Hypothalamus (tissue), 51 donors: ENCODE data around the gene FAM83D.

Experiments used
- DNase-seq, 51 donors: peaks; one replicate each; lab custom pipeline; 2025; lab: John Stamatoyannopoulos, UW

FAM83D gene

GRCh38 chr20:38962044-38962927, 36.1 kb downstream of the FAM83D start, which contains the start of gene DHX35:
Gene DHX35 (plus strand): TSS chr20:38962344. CDS start chr20:38962368, 24 bp downstream.
- peak; percentile 63 to 99 (median 95) for DNase-seq

- DNase-seq = no peak
Observed at GRCh38 chr20:38962928-38963401, 36.7 kb downstream of the FAM83D start.

- no peak for DNase-seq
Observed at GRCh38 chr20:38963745-38964144, 37.5 kb downstream of the FAM83D start.

GRCh38 chr20:38965264-38965663, 39.0 kb downstream of the FAM83D start:
- DNase-seq = no peak

GRCh38 chr20:38968090-38968489, 41.9 kb downstream of the FAM83D start:
- DNase-seq = no peak

GRCh38 chr20:38969708-38970107, 43.5 kb downstream of the FAM83D start:
- no peak for DNase-seq

GRCh38 chr20:38970302-38970701, 44.1 kb downstream of the FAM83D start:
- DNase-seq = no peak

GRCh38 chr20:38973107-38973506, 46.9 kb downstream of the FAM83D start:
- DNase-seq = no peak

- peak in 14 of 51 donors; percentile 1 to 32 (median 6) for DNase-seq
Observed at GRCh38 chr20:38973645-38974044, 47.4 kb downstream of the FAM83D start.

- DNase-seq = no peak
Observed at GRCh38 chr20:38975539-38976120, 49.4 kb downstream of the FAM83D start.

- no peak for DNase-seq
Observed at GRCh38 chr20:38979434-38979833, 53.2 kb downstream of the FAM83D start.

GRCh38 chr20:38979842-38980241, 53.6 kb downstream of the FAM83D start:
- no peak for DNase-seq

- DNase-seq = no peak
Observed at GRCh38 chr20:38982291-38982690, 56.1 kb downstream of the FAM83D start.

- no peak for DNase-seq
Observed at GRCh38 chr20:38985060-38985459, 58.8 kb downstream of the FAM83D start.

GRCh38 chr20:38985603-38986170, 59.5 kb downstream of the FAM83D start:
- peak in 1 of 51 donors; percentile 15 for DNase-seq

- DNase-seq = no peak
Observed at GRCh38 chr20:38986663-38987062, 60.4 kb downstream of the FAM83D start.

GRCh38 chr20:38987777-38988176, 61.6 kb downstream of the FAM83D start:
- DNase-seq = no peak

- DNase-seq = no peak
Observed at GRCh38 chr20:38990728-38991127, 64.5 kb downstream of the FAM83D start.

GRCh38 chr20:38991814-38992704, 65.8 kb downstream of the FAM83D start:
- DNase-seq = no peak

- no peak for DNase-seq
Observed at GRCh38 chr20:38995536-38996044, 69.4 kb downstream of the FAM83D start.
